Smooth muscle cell (in vitro differentiated cells): ENCODE data around the gene TRPM4. TPM values are rescaled to one million over a fixed set of nuclear protein-coding genes. Genes with fewer than 3 reads are reported as not detected.

Experiments used
- DNase-seq: peaks from one replicate; lab custom pipeline; 2025; ENCODE audit not compliant: unreplicated experiment; lab: John Stamatoyannopoulos, UW
- H2AFZ ChIP-seq: fragments of 200-600 bp; sonication (generic); 2 replicates; pipeline ENCODE4 v1.6.0; 2016; ENCODE audit warnings: antibody characterized with exemption, low read depth, mild to moderate bottlenecking
- H3F3A ChIP-seq: fragments of 200-600 bp; sonication (generic); 2 replicates; pipeline ENCODE4 v1.6.0; 2017; ENCODE audit warnings: antibody characterized with exemption, low read depth
- H3K27ac ChIP-seq: fragments of 200-600 bp; sonication (generic); 2 replicates; pipeline ENCODE4 v1.5.1; 2016; ENCODE audit warnings: low read depth, mild to moderate bottlenecking
- H3K27me3 ChIP-seq: fragments of 200-600 bp; sonication (generic); 2 replicates; pipeline ENCODE4 v1.6.1; 2016; ENCODE audit warnings: low read depth, mild to moderate bottlenecking
- H3K36me3 ChIP-seq: fragments of 200-600 bp; sonication (generic); 2 replicates; pipeline ENCODE4 v1.5.1; 2016; ENCODE audit warnings: low read depth
- H3K4me1 ChIP-seq: fragments of 200-600 bp; sonication (generic); 2 replicates; pipeline ENCODE4 v1.5.1; 2016; ENCODE audit warnings: low read depth
- H3K4me2 ChIP-seq: fragments of 200-600 bp; sonication (generic); 2 replicates; pipeline ENCODE4 v1.6.0; 2016; ENCODE audit warnings: mild to moderate bottlenecking
- H3K4me3 ChIP-seq: fragments of 200-600 bp; sonication (generic); 2 replicates; pipeline ENCODE4 v1.5.1; 2016; ENCODE audit warnings: mild to moderate bottlenecking
- H3K79me2 ChIP-seq: fragments of 200-600 bp; sonication (generic); 2 replicates; pipeline ENCODE4 v1.6.0; 2016; ENCODE audit warnings: low read depth, mild to moderate bottlenecking
- H3K9ac ChIP-seq: fragments of 200-600 bp; sonication (generic); 2 replicates; pipeline ENCODE4 v1.6.0; 2016; ENCODE audit warnings: low read depth
- H3K9me3 ChIP-seq: fragments of 200-600 bp; sonication (generic); replicated peaks from 2 replicates; pipeline ENCODE4 v1.5.1; 2016; ENCODE audit warnings: low read depth
- H4K20me1 ChIP-seq: fragments of 200-600 bp; sonication (generic); 2 replicates; pipeline ENCODE4 v1.6.0; 2016; ENCODE audit warnings: low read depth
- WGBS: methylation state at CpG from one replicate; pipeline ENCODE4 v1.1.7; 2016; ENCODE audit warnings: low lambda C conversion rate; 5-methylcytosine and 5-hydroxymethylcytosine counted together
- polyA plus RNA-seq: library from polyadenylated mRNA; unstranded; fragments of >200 nt; fragmentation: Nextera tagmentation; extraction: Ambion mirVana; gene quantifications from 2 replicates; pipeline ENCODE4 v1.2.1, GENCODE V29; 2016
- total RNA-seq: library from RNA; depleted of rRNA; stranded (reverse); fragments of >200 nt; gene quantifications from 2 replicates; pipeline ENCODE4 v1.2.3, GENCODE V29; 2014
- TF ChIP-seq, protein P1 (sequence below): fragments of 200-600 bp; sonication (generic); IDR thresholded peaks from 2 replicates; pipeline ENCODE4 v1.5.1; 2017; ENCODE audit warnings: borderline replicate concordance, mild to moderate bottlenecking, antibody characterized with exemption; ENCODE audit not compliant: insufficient read depth, poor library complexity, severe bottlenecking

Gene TRPM4
- total and polyA plus RNA-seq, 2 experiments from 2014 or later = 27.7 to 32.1 TPM

DNA sequence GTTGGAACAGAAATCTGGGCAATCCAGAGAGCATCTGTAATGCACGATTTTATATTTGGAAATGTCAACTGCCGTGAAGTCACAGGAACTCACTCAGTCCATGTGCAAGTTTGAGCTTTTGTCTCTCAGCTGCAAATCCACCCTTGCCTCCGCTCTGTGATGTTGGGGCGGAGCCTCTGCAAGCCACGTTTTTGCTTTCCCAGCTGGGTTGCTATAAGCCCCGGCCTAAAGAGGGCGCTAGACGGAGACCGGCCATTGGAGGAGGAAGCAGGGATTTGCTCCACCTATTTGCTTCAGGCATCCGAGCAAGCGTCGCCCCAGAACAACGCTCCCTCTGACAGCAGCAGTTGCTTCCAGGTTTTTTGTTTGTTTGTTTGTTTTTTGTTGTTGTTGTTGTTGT is 56.2 kb downstream of the TRPM4 start:
- no peak overlapping the region for H3K27ac ChIP-seq
- no peaks in the 10 kb centered on the region for H3K9me3 ChIP-seq
- no peak for DNase-seq
- H3K9ac ChIP-seq = no peak overlapping the region
- H2AFZ ChIP-seq = no peak overlapping the region
- no peaks in the 10 kb centered on the region for H3K36me3 ChIP-seq
- TF ChIP-seq, protein P1, sequence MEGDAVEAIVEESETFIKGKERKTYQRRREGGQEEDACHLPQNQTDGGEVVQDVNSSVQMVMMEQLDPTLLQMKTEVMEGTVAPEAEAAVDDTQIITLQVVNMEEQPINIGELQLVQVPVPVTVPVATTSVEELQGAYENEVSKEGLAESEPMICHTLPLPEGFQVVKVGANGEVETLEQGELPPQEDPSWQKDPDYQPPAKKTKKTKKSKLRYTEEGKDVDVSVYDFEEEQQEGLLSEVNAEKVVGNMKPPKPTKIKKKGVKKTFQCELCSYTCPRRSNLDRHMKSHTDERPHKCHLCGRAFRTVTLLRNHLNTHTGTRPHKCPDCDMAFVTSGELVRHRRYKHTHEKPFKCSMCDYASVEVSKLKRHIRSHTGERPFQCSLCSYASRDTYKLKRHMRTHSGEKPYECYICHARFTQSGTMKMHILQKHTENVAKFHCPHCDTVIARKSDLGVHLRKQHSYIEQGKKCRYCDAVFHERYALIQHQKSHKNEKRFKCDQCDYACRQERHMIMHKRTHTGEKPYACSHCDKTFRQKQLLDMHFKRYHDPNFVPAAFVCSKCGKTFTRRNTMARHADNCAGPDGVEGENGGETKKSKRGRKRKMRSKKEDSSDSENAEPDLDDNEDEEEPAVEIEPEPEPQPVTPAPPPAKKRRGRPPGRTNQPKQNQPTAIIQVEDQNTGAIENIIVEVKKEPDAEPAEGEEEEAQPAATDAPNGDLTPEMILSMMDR = peak; percentile 24
- H3F3A ChIP-seq = no peaks in the 10 kb centered on the region
- WGBS = 91% methylated on average over 13 of the region's 13 CpGs
- no peaks in the 10 kb centered on the region for H3K27me3 ChIP-seq
- no peaks in the 10 kb centered on the region for H3K79me2 ChIP-seq
- no peaks in the 10 kb centered on the region for H3K4me1 ChIP-seq
- no peak overlapping the region for H3K4me3 ChIP-seq
- no peaks in the 10 kb centered on the region for H4K20me1 ChIP-seq
- no peak overlapping the region for H3K4me2 ChIP-seq

- DNase-seq = no peak
- no peak overlapping the region for H2AFZ ChIP-seq
- H3K4me1 ChIP-seq = no peaks in the 10 kb centered on the region
- H3K36me3 ChIP-seq = no peaks in the 10 kb centered on the region
- WGBS = 96% methylated on average over 9 of the region's 9 CpGs
- H3K27me3 ChIP-seq = no peaks in the 10 kb centered on the region
- no peaks in the 10 kb centered on the region for H4K20me1 ChIP-seq
- H3F3A ChIP-seq = no peaks in the 10 kb centered on the region
- no peaks in the 10 kb centered on the region for H3K9me3 ChIP-seq
- no peak overlapping the region for H3K4me3 ChIP-seq
- H3K79me2 ChIP-seq = no peaks in the 10 kb centered on the region
- H3K27ac ChIP-seq = no peak overlapping the region
- TF ChIP-seq, protein P1 = no peak
- no peak overlapping the region for H3K4me2 ChIP-seq
- H3K9ac ChIP-seq = no peak overlapping the region
These were observed 57.1 kb downstream of the TRPM4 start for GRCh38 chr19:49214701-49215100.

DNA sequence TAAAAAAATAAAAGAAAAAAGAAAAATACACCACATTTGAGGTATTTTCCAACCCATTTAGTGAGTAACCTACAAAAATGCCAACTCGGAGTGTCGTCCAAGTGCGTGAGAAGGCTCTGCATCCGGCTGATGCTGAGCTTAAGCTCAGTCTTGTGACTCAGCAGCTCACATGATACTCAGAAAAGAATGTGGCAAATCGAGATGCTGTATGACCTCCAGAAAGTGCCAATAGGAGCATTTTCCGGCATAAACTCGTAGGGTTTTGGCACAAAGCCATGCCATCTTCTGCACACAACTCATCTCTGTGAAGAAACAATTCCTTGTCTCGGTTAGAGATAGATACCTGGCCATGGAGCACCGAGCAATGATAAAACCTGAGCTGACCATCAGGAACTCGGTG is 58.5 kb downstream of the TRPM4 start:
- Histone ChIP-seq H2AFZ (no peak overlapping the region), H3K36me3 (no peaks in the 10 kb centered on the region), H4K20me1 (no peaks in the 10 kb centered on the region), H3K9me3 (no peaks in the 10 kb centered on the region), H3K4me1 (no peaks in the 10 kb centered on the region), H3F3A (no peaks in the 10 kb centered on the region), H3K4me2 (no peak overlapping the region), H3K79me2 (no peaks in the 10 kb centered on the region), H3K27me3 (no peaks in the 10 kb centered on the region), H3K27ac (no peak overlapping the region), H3K9ac (no peak overlapping the region), H3K4me3 (no peak overlapping the region)
- TF ChIP-seq, protein P1 = no peak
- DNase-seq = no peak
- WGBS = 80% methylated on average over 10 of the region's 10 CpGs

DNA sequence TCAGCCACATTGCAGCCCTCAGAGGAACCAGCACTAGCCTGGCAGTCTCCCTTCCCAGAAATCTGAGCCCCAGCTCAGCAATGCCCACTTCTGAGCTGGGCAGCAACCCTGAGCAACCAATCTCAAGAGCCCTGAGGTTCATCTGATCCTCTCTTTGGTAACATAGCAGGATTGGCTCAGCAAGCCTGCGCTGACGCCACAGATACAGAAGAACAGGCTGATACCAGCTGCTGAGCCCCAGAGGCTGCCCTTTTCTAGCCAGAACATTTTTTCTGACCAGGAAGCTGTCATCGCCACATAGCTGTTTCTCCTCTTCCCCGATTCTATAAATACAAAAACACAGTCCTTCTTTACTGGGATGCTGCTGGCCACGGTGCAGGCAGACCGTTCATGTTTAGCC is 59.8 kb downstream of the TRPM4 start:
- Histone ChIP-seq H2AFZ (no peak overlapping the region), H3K4me1 (no peaks in the 10 kb centered on the region), H3K9me3 (no peaks in the 10 kb centered on the region), H3K4me2 (no peak overlapping the region), H3K4me3 (no peak overlapping the region), H3K36me3 (no peaks in the 10 kb centered on the region), H4K20me1 (no peaks in the 10 kb centered on the region), H3F3A (no peaks in the 10 kb centered on the region), H3K27ac (no peak overlapping the region), H3K9ac (no peak overlapping the region), H3K79me2 (no peaks in the 10 kb centered on the region), H3K27me3 (no peaks in the 10 kb centered on the region)
- DNase-seq = no peak
- TF ChIP-seq, protein P1 = no peak
- 85% methylated on average over 6 of the region's 6 CpGs for WGBS
